Islet precursor cell (in vitro differentiated cells): ENCODE measurements around the gene LGALSL.
A peak's percentile ranks its signal among the peaks of the same experiment; 100 is the strongest.

ENCODE experiments used
- DNase-seq: peaks from one replicate; pipeline ENCODE4 v3.0.0-alpha.2; 2018

LGALSL gene

DNA sequence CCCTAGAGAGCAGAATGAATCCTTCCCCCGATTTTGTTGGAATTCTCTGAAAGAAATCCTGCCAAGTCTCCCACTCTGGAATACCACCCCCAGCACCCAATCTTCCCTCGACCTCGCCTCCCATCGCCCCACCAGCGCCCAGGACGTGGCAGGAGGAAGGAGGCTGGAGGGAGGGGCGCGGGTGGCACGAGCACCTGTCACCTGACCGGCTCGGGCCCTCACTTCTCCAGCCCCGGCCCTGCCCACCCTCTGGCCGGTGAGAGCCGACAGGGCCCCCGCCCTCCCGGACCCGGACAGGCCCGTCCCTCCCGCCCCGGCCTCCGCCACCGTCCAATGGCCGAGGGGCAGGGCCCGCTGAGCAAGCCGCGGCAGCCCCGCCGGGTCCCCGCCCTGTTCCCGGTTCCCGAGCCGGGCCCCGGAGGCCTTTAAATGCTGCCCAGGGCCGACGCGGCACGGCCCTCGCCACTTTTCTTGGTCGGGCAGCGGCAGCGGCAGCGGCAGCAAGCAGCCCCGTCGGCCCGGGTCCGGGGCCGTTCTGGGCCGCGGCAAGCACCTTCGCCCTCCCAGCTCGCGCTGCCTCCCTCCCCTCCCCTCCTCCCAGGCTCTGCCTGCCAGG is at the start of gene LGALSL:
TSS of gene LGALSL (plus strand) at position 393 of the 616 bp plus-strand sequence. CDS start 384 bp downstream, outside the sequence.
- DNase-seq = peak; percentile 93

DNA sequence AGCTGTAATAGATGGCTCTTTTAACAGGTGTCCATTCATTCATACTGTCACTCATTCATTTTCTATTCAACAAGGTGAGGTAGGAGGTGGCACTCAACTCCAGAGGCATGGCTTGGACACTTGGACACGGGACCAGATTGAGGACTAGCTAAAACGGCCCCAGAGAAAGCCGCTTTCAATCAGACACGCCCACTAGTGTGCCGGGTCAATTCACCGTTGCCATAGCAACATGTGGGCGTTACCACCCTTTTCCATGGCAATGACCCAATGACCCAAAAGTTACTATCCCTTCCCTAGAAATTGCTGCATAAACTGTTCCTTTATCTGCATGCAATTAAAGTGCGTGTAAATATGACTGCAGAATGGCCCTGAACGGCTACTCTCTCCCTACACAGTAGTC is 49.2 kb upstream of the LGALSL start:
- DNase-seq = no peak

DNA sequence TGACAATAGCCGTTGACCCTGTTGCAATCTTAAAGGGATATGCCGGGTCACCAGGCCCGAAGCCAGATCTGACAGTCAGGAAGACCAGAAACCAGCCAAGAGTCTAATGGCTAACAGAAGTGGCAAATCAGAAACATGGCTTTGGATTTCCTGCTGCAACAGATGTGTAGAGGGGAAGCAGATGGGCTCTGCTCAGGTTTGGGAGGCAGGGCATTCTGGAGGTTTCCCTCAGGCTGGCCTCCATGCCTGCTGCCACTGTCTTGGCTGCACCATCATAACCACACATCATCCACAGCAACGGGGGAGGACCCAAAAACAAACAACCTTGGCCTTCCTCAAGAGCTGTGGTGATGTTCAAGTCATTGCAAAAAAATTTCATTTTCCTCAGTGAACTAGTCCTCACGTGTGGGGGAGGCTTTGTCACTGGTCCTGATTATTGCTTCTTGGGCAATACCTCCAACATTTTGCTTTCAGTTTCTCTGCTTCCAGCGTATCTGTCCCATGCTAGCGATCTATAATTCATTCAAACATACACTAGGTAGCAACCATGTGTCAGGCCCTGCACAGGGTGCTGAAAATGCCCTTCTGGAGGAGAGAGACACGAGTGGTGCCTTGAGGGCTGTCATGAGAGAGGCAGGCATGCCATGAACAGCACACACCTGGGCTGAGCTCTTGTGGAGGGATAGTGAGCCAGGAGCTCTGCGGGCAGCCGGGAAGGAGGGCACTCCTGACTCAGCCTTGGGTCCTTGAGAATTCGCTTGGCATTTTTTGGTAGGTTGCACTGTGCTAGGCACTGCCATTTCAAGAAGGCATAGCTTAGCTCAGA is 48.2 kb upstream of the LGALSL start:
- no peak for DNase-seq

DNA sequence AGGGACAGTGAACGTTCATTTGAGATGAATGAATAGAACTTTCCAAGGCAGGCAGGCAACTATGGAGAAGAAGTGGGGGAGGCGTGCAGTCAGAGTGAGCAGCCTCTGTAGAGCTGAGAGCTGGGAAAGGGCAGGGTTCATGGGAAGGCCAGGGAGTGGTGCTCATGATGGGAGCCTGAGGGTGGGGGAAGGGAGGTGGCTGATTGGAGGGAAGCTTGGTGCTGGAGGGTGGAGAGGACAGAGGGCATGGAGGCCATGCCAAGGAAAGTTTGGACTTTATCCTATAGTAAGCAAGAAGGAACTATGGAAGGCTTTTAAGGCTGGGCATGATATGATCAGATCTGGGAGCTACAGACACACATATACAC is 47.6 kb upstream of the LGALSL start:
- no peak for DNase-seq

DNA sequence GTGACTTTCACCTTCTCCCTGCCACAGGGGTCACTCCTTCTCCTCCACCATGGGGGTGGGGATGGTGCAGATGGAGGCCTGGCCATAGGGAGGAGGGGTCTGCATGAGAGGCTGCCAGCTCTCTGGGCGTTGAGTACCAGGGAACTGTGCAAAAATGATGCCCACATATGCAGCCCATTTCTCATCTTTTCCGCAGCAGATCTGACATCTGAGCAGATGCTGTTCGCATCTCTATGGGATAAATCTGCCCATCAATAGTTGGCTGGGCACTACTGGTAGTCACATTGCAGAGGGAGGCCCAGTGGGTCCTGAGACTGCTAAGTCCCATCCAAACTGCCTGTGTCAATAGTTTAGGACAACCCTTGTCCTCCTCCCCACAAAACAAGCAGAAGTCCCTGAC is 45.9 kb upstream of the LGALSL start:
- DNase-seq = no peak

DNA sequence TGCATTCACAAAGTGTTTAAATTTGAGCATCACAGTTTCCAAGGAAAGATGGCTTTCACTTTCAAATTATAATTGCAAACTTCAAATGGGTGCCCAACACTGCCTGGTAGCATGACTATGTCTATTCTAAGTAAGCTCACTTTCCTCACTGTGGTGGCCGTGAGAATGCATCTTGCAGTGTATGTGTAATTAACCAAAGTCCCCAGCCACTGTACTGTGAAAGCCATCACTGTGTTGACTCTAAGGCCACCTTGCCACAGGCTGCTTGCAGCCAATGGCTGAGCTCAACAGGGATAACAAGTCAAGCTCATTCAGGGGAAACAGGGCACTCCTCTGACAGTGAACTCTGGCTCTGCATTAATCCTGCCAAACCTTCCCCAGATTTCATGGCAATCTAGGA is 43.3 kb upstream of the LGALSL start:
- peak; percentile 37 for DNase-seq

DNA sequence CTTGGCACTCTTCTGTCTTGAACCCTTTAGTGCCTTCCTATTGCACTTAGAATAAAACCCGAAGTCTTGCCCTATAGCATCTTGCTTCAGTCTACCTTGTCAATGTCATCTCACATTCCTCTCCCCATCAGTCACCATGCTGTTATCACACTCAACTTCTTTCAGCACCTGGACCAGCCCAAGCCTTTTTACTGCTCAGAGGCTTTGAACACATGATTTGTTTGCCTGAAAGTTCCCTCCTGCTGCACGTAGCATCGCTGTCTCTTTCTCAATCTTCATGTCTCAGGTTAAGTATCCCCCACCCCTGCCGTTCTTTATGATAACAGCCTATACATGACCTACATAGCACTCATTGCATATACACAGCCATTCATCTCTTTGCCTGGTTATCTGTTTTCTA is 41.3 kb upstream of the LGALSL start:
- DNase-seq = peak; percentile 43

DNA sequence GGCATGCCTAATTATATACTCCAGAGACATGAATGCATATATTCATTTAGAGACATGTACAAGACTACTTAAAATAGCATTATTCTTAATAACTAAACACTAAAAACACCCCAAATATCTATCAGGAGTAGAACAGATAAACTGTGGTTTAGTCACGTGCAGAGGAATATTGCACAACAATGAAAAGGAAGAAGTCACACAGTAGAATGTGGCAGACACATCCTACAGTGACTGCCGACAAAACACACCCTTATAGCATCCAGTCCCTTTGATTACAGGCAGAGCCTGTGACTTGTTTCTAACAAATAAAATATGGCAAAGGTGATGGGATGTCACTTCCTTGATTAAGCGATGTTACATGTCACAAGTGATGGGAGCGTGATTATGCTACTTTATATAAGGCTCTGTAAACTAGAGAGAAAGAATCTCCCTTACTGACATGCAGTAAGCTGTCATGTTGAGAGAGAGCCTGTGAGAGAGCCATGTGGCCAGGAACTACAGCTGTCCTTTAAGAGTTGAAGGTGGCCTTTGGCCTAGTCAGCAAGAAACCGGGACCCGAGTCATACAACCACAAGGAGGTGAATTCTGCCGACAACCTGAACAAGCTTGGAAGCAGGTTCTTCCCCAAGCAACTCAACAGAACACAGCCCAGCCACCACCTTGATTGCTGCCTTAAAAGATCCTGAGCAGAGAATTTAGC is 39.1 kb upstream of the LGALSL start:
- DNase-seq = no peak

DNA sequence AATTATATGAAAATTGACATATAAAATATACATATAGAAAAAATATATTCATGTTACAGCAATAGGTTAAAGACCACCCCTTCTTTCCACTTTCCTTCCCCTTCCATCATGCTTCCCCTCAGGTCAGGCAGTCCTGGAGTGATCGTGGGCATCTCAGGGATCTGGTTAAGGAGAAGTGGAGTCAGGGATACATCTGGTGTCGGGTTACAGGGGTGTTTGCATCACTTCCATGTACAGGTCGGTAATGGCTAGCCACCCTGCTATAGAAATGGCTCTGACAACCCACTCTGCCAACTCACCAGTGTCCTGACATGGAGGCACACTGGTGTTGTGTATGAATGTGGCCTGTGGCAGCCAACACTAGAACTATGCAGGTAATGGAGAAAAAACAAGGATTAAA is 36.3 kb upstream of the LGALSL start:
- no peak for DNase-seq

DNA sequence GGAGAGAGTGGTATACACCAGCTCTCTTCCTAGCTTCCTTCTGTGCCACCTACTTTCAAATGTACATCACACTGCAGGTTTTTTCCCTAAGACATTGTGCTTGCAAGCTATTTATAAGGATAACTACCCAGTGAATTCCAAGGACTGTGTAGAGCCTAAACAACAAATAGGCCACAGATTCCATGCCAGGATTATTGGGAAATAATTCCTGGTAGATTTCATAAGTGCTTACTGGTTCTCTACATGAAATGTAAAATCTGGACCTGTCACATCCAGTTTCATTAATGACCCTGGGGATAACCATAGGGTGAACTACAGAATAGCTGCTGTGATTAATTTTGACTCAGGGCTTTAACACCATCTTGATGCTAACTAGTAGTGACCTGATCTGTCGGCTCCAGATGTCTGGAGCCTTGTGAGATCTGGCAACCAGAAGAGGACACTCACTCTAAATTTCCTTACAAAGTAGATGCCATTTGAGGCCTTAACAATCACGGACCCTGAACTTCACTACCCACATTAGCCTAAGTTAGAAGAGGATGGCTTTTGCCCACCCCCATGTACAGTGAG is 34.3 kb upstream of the LGALSL start:
- peak; percentile 18 for DNase-seq

DNA sequence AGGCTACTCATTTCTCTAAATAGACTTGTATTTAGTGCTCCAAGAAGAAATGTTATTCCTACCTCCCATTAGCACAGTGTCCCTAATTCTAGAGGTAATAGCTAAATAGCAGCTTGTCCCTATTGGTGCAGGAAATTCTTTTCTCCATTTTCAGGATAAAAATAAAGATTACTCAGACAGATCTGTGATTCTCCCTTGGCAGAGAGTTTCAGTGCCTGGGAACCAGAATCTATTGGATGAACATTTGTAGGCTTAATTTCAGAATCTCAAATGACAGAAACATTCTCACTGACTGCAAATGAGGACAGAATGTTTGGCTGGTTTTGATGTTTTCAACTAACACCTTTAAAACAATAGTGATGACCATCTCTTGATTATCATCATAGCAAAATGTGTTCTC is 33.3 kb upstream of the LGALSL start:
- no peak for DNase-seq

DNA sequence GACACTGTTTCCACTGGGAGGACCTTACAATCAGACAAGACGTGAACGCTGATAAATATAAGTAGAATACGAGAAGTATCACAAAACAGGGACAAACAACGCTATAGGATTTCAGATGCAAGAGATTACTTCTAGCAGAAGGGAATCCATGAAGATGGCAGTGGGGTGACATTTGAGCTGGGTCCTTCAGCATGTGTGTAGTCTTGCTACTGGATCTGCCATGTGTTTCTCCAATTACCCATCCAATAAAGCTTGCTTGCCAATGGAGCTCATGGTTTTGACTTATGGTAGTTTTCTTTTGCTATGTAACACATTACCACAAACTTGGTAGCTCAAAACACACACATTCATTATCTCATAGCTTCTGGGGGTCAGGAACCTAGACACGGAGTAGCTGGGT is 32.8 kb upstream of the LGALSL start:
- DNase-seq = no peak

DNA sequence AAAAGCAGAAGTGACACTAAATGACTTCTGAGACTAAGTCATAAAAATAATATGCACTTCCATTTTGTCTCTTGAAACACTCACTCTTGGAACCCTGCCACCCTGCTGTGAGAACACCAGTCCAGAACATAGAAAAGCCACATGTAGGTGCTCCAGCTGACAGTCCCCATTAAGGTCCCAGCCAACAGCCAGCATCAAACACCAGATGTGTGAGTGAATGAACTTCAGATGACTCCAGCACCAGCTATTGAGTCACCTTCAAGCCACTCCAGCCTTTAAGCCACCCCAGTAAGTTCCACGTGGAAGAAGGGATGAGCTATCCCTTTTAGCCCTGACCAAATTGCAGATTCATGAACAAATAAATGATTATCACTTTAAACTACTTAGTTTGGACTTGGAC is 31.5 kb upstream of the LGALSL start:
- DNase-seq = no peak

DNA sequence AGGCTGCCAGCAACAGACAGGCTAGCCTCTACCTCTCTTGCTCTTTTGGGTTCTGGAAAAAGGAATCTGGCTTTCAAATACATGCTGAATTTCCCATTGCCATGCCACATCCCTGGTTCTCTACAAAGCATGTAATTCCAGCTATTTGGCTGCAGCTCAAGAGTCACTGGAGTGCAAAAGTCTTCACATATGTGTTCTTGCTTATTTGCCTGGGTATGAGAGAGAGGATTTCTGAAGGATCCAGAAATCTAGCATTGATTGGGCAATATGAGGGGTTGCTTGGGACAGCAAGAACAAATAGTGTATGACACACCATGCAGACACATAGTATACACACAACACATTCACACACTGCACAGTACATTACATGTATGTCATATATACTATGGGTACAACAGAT is 30.7 kb upstream of the LGALSL start:
- no peak for DNase-seq

DNA sequence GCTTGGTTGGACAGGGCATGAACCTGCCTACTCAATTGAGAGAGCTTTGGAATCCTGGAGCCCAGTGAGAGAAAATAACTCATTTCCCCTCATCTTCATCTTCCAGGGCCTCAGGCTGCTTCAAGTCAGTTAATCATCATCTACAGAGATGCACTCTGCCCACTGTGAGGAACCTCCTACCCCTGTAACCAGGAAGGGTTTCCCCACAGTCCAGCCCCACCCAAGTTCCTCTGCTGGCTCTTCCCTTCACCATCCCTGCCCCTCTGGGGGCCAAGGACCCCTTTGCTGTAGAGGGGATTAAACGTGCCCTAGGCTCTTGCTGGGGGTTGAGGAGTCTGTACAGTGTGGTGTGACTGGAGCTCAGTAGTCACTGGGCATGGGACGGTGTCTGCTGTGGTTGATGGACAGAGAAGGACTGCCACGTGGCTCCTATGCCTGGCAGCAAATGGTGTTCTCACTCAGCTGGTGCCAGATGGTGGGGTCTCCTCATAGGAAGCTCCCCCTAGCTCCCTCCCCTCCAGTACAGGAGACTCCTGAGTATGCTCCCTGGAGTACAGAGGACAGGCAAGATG is 29.5 kb upstream of the LGALSL start:
- DNase-seq = no peak

DNA sequence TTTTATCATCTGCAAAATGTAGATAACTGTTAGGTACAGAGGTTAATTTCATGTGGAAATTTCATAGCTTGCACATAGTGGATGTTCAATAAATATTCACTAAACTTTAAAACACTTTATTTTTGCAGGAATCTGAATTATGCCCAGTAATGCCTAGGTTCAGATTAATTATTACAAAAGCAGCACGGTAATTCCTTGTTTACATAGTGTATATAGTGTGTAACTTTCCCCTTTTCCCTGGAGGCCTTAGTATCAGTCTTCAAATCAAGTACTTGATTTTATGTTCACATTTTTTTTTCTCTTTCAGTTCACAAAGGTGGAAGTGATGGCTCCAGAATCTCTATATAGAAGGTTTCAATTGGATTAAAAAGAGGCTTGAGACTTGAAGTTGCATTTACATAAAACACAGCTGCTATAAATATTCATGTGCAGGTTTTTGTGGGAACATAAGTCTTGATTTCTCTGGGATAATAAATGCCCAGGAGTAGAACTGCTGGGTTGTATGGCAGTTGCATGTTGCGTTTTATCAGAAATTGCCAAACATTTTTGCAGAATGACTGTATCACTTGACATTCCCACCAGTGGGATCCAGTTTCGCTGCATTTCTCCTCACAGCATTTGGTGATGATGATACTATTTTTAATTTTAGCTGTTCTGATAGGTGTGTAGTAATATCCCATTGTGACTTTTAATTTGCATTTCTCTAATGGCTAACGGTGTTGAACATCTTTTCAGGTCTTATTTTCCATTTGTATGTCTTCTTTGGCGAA is 27.6 kb upstream of the LGALSL start:
- no peak for DNase-seq

DNA sequence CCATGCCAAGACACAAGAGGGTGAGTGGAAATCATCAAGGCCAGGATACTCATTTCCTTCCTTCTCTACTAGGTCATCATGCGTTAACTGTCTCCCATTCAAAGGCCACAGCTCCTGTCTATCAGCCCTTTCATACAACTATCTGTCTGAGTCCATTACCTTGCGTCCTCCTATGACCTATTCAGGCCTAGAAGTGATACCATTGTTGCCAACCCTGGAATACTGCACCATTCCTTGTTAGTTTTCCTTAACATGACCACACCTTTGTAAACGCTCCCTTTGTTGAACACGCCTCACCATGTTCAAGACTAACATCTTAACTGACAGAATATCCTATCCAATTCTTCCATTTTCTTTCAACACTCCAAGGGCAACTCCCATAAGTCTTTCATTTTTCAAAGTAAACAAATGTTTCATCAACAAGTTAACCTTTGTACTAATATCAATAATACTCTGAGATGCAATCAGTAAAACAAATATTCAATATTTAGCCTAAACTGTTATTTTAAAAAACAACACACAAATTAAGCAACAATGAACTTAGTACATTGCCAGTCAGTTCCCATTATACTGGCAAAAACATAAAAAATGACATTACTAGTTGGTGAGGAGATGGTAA is 19.8 kb upstream of the LGALSL start:
- no peak for DNase-seq

DNA sequence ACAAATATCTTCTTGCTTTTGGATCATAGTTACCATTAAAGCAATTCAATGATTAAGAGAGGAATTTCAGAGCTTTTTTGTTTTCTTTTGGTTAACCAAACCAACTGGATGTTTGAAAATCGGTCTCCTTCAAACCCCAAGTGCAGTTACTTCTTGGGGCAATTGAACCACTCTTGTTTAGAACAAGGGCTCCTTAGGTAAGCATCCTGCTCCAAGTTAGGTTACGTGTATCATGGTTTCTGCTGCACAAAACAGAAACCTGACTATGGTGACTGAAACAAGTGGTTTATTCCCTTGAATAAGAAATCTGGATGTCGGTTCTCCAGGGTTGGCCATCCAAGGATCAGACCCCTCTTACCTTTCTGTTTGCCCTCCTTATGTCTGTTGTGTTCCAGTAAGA is 16.1 kb upstream of the LGALSL start:
- no peak for DNase-seq

DNA sequence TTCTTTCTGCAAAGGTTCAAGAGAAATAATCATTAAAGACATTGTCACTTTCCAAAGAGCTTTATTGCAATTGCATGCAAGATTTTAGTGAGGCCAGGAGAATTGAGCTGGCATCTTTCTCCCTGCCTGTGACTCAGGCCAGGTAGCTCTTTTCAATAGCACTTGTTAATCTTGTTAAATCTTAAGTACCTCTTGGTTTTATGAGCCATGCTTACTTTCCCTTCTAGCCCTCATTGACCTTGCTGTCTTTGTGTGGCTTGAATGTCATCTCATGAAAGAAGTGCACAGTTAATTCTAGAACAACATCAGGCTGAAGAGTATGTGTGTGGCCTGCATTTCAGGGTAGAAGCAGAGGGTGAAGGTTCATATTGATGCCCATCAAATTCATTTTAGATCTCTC is 14.8 kb upstream of the LGALSL start:
- DNase-seq = no peak

DNA sequence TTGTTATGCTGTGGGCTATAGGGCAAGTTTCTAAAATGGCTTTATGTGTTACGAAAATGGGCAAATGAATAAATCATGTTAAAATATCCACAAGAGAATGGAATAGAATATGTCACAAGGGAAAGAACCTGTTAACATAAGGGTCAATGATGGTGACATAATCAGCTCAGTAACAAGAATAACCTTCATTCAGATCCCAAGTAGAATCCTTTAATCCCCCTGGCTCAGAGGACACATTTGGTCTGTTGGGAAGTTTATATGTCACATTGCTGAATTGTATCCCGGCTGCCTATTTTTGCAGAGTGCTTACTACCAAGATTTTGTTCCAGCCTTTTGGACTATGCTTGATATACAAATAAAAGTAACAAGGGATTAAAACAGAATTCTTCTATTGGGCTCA is 13.1 kb upstream of the LGALSL start:
- no peak for DNase-seq

DNA sequence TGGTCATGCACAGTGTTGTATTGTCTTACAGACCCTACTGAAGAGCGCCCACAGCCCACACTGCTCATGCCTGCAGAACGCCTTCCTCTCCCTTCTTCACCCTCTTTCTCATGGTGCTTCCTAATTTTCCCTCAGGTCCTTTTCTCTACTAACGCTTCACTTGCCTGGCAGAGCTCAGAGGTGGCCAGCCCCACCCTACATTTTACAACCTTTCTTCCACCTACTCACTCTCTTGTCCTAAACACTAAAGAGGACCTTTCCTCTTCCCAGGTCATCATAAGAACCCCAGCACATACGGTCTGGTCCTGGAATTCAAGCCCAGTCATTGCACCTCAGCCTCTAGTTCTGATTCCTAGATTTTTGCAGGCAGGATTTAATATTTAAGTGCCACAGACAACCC is 11.7 kb upstream of the LGALSL start:
- DNase-seq = no peak

DNA sequence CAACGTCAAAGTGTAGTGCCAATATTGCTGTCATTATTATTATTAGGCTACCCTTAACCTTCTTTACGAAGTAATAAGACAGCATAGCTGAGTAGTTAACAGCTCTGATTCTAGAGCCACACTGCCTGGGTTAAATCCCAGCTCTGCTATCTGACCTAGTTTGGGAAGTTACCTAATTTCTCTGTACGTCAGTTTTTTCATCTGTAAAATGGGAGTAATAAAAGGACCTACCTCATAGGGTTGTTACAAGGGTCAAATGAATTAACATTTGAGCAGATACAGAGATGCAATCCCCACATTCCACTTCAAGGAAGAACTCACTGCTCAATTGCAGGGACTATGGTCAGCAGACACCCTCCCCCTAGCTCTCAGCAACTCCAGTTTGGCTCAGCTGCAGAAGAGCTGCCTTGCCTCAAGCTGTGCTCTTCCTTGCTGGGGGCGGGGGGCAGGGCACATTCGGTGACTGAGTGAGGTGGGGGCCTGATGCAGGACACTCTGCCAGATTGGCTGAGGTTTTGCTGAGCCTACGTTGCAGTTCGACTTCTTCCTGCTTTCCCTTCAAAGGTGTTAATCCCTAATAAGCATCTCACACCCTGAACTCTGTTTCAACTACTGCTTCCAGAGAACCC is 11.0 kb upstream of the LGALSL start:
- DNase-seq = no peak
